ENCODE results near the gene CPNE1. TPM values are rescaled to one million over a fixed set of nuclear protein-coding genes. Genes with fewer than 3 reads are reported as not detected.

Gene CPNE1
- total RNA-seq, 1 donor: 92.0 TPM

- no peak for DNase-seq (ENCODE audit: low read depth)
- no peak overlapping the region for H3K4me3 ChIP-seq (ENCODE audit: low read depth, low read length)
- TF ChIP-seq, protein P1, sequence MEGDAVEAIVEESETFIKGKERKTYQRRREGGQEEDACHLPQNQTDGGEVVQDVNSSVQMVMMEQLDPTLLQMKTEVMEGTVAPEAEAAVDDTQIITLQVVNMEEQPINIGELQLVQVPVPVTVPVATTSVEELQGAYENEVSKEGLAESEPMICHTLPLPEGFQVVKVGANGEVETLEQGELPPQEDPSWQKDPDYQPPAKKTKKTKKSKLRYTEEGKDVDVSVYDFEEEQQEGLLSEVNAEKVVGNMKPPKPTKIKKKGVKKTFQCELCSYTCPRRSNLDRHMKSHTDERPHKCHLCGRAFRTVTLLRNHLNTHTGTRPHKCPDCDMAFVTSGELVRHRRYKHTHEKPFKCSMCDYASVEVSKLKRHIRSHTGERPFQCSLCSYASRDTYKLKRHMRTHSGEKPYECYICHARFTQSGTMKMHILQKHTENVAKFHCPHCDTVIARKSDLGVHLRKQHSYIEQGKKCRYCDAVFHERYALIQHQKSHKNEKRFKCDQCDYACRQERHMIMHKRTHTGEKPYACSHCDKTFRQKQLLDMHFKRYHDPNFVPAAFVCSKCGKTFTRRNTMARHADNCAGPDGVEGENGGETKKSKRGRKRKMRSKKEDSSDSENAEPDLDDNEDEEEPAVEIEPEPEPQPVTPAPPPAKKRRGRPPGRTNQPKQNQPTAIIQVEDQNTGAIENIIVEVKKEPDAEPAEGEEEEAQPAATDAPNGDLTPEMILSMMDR (IDR thresholded peaks at IDR 0.05; ENCODE audit: insufficient read depth, low read depth, low read length): no peak
Measured at GRCh38 chr20:35576816-35577215, 87.9 kb downstream of the CPNE1 start.

Small RNA genes within 50 kb of the gene (small RNA-seq; reads per million reads assigned to genes)
- gene RNU6-759P (not detected), gene RPL37P1 (not detected)

Other genes with a start within 250 kb of the CPNE1 start
- 8.1 and 10.8 TPM in 2 replicates for gene GDF5, start 226.7 kb downstream of the CPNE1 start, total RNA-seq
- gene CEP250, start 209.3 kb downstream of the CPNE1 start, total RNA-seq: 14.5 and 22.0 TPM in 2 replicates
- not detected in 2 replicates for gene C20orf173, start 135.2 kb downstream of the CPNE1 start, total RNA-seq
- gene ERGIC3, start 122.8 kb downstream of the CPNE1 start, total RNA-seq: 278 and 325 TPM in 2 replicates
- gene SPAG4, start 49.1 kb downstream of the CPNE1 start, total RNA-seq: 5.6 and 8.1 TPM in 2 replicates
- 50.9 and 56.1 TPM in 2 replicates for gene RBM12, start within 50 bp of the CPNE1 start, total RNA-seq
- 37.0 and 40.6 TPM in 2 replicates for gene NFS1, start 34.5 kb upstream of the CPNE1 start, total RNA-seq
- 143 and 189 TPM in 2 replicates for gene ROMO1, start 34.5 kb upstream of the CPNE1 start, total RNA-seq
- 279 and 372 TPM in 2 replicates for gene RBM39, start 77.4 kb upstream of the CPNE1 start, total RNA-seq
- gene PHF20, start 107.1 kb upstream of the CPNE1 start, total RNA-seq: 32.5 and 34.5 TPM in 2 replicates

Measured in fibroblast of villous mesenchyme (primary cell).